ENCODE data around the gene OR10AD1.
"Not testable (repeated sequence)": the region's sequence is repeated elsewhere in the genome, so short reads cannot be mapped to it uniquely, and the experiment has no call there.

Gene OR10AD1

GRCh38 chr12:48235796-48236333 lies 32.8 kb upstream of the OR10AD1 start:
- Histone ChIP-seq H3K27me3 (ENCODE audit: control insufficient read depth, low read length) (no peaks in the 10 kb centered on the region), H3F3A (ENCODE audit: control insufficient read depth, insufficient read depth) (no peaks in the 10 kb centered on the region), H3K9me2 (replicated peaks; ENCODE audit: control insufficient read depth, low read length) (no peaks in the 10 kb centered on the region), H3K27ac (ENCODE audit: low read depth, low read length) (no peak overlapping the region), H3K4me3 (ENCODE audit: low read length) (no peak overlapping the region), H3K4me1 (ENCODE audit: control insufficient read depth, low read length) (no peaks in the 10 kb centered on the region), H3K79me2 (ENCODE audit: control insufficient read depth, low read length) (no peaks in the 10 kb centered on the region), H3K36me3 (ENCODE audit: control insufficient read depth, low read length) (no peaks in the 10 kb centered on the region), H3K4me2 (ENCODE audit: low read length) (no peak overlapping the region), H4K20me1 (ENCODE audit: control insufficient read depth, insufficient read depth, low read depth, low read length) (no peaks in the 10 kb centered on the region), H3K9me3 (ENCODE audit: control insufficient read depth, insufficient read depth, low read length) (no peaks in the 10 kb centered on the region)
- TF ChIP-seq CTCF (IDR thresholded peaks at IDR 0.05; ENCODE audit: low read depth, low read length, poor library complexity, severe bottlenecking) (no peak), EZH2phosphoT487 (IDR thresholded peaks at IDR 0.05; ENCODE audit: borderline replicate concordance, low read length) (no peak)

GRCh38 chr12:48231169-48231958 lies 28.3 kb upstream of the OR10AD1 start:
- not testable (repeated sequence) for H3K4me1 ChIP-seq (ENCODE audit: control insufficient read depth, low read length); H3K27me3 ChIP-seq (ENCODE audit: control insufficient read depth, low read length); H3K4me2 ChIP-seq (ENCODE audit: low read length)

GRCh38 chr12:48224533-48224932 lies 21.4 kb upstream of the OR10AD1 start:
- not testable (repeated sequence) for H3K9me3 ChIP-seq (ENCODE audit: control insufficient read depth, insufficient read depth, low read length); H3K36me3 ChIP-seq (ENCODE audit: control insufficient read depth, low read length); H3K4me1 ChIP-seq (ENCODE audit: control insufficient read depth, low read length); H3K27ac ChIP-seq (ENCODE audit: low read depth, low read length); H3K4me2 ChIP-seq (ENCODE audit: low read length); H3F3A ChIP-seq (ENCODE audit: control insufficient read depth, insufficient read depth); H3K79me2 ChIP-seq (ENCODE audit: control insufficient read depth, low read length); H3K27me3 ChIP-seq (ENCODE audit: control insufficient read depth, low read length); H3K9me2 ChIP-seq (replicated peaks; ENCODE audit: control insufficient read depth, low read length); H3K4me3 ChIP-seq (ENCODE audit: low read length); H4K20me1 ChIP-seq (ENCODE audit: control insufficient read depth, insufficient read depth, low read depth, low read length)

More at GRCh38 chr12:48231169-48231958, 28.3 kb upstream of the OR10AD1 start:
- not testable (repeated sequence) for H3K9me3 ChIP-seq (ENCODE audit: control insufficient read depth, insufficient read depth, low read length); H3K36me3 ChIP-seq (ENCODE audit: control insufficient read depth, low read length); H3K79me2 ChIP-seq (ENCODE audit: control insufficient read depth, low read length); H4K20me1 ChIP-seq (ENCODE audit: control insufficient read depth, insufficient read depth, low read depth, low read length); H3K27ac ChIP-seq (ENCODE audit: low read depth, low read length); H3K9me2 ChIP-seq (replicated peaks; ENCODE audit: control insufficient read depth, low read length); H3K4me3 ChIP-seq (ENCODE audit: low read length); H3F3A ChIP-seq (ENCODE audit: control insufficient read depth, insufficient read depth)

- H3K4me1 ChIP-seq (ENCODE audit: control insufficient read depth, low read length) = no peaks in the 10 kb centered on the region
- H3K4me2 ChIP-seq (ENCODE audit: low read length) = no peak overlapping the region
- no peak overlapping the region for H3K4me3 ChIP-seq (ENCODE audit: low read length)
- no peak for TF ChIP-seq EZH2phosphoT487 (IDR thresholded peaks at IDR 0.05; ENCODE audit: borderline replicate concordance, low read length)
- TF ChIP-seq CTCF (IDR thresholded peaks at IDR 0.05; ENCODE audit: low read depth, low read length, poor library complexity, severe bottlenecking) = no peak
- H3F3A ChIP-seq (ENCODE audit: control insufficient read depth, insufficient read depth) = no peaks in the 10 kb centered on the region
- no peak overlapping the region for H3K27ac ChIP-seq (ENCODE audit: low read depth, low read length)
- H3K79me2 ChIP-seq (ENCODE audit: control insufficient read depth, low read length) = no peaks in the 10 kb centered on the region
- peaks cover 4% of the 10 kb centered on the region for H3K27me3 ChIP-seq (ENCODE audit: control insufficient read depth, low read length)
- no peaks in the 10 kb centered on the region for H3K36me3 ChIP-seq (ENCODE audit: control insufficient read depth, low read length)
- H4K20me1 ChIP-seq (ENCODE audit: control insufficient read depth, insufficient read depth, low read depth, low read length) = no peaks in the 10 kb centered on the region
- H3K9me2 ChIP-seq (replicated peaks; ENCODE audit: control insufficient read depth, low read length) = no peaks in the 10 kb centered on the region
- no peaks in the 10 kb centered on the region for H3K9me3 ChIP-seq (ENCODE audit: control insufficient read depth, insufficient read depth, low read length)
These were observed 18.6 kb upstream of the OR10AD1 start for GRCh38 chr12:48221645-48222044.
